GM19240 (cell line): ENCODE results near the gene CACNA1H.
"Not testable (repeated sequence)": the region's sequence is repeated elsewhere in the genome, so short reads cannot be mapped to it uniquely, and the experiment has no call there.

Experiments used
- DNase-seq: peaks from one replicate; pipeline ENCODE4 v3.0.0; 2011; ENCODE audit warnings: low spot score; ENCODE audit not compliant: insufficient read length

Gene CACNA1H

DNA sequence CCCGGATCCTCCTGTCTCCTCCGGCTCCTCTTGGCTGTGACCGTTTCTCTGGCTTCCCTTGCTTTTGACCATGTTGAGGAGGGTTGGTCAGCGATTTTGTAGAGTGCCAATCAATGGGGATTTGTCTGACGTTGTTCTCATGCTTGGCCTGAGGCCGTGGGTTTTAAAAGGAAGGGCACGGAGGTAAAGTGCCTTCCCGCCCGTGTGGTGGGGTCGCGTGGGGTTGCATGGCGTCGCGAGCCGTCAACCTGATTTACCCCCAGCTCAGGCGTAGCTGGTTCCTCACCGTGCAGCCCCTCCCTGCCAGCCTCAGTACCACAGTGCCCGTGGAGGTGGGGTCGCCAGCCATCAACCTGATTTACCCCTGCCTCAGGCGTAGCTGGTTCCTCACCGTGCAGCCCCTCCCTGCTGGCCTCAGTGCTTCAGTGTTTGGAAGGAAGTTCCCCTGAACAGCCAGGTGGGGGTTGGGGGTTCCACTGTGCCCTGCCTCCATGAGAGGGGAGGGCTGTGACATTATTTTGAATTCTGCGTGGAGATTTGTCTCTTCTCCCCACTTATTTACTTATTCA is 92.6 kb downstream of the CACNA1H start:
- no peak for DNase-seq

GRCh38 chr16:1247903-1248537 is 95.1 kb downstream of the CACNA1H start:
- DNase-seq = not testable (repeated sequence)

GRCh38 chr16:1249031-1249755 is 96.3 kb downstream of the CACNA1H start:
- DNase-seq = not testable (repeated sequence)

- DNase-seq = not testable (repeated sequence)
Observed at GRCh38 chr16:1253701-1254364, 100.9 kb downstream of the CACNA1H start.

DNA sequence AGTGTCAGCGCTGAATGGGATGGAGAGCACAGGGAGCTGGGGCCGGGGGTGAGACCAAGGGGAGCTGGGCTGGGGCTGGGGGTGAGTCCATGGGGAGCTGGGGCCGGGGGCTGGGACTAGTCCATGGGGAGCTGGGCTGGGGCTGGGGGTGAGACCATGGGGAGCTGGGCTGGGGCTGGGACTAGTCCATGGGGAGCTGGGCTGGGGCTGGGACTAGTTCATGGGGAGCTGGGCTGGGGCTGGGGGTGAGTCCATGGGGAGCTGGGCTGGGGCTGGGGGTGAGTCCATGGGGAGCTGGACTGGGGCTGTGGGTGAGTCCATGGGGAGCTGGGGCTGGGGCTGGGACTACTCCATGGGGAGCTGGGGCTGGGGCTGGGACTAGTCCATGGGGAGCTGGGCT is 101.9 kb downstream of the CACNA1H start:
- not testable (repeated sequence) for DNase-seq

DNA sequence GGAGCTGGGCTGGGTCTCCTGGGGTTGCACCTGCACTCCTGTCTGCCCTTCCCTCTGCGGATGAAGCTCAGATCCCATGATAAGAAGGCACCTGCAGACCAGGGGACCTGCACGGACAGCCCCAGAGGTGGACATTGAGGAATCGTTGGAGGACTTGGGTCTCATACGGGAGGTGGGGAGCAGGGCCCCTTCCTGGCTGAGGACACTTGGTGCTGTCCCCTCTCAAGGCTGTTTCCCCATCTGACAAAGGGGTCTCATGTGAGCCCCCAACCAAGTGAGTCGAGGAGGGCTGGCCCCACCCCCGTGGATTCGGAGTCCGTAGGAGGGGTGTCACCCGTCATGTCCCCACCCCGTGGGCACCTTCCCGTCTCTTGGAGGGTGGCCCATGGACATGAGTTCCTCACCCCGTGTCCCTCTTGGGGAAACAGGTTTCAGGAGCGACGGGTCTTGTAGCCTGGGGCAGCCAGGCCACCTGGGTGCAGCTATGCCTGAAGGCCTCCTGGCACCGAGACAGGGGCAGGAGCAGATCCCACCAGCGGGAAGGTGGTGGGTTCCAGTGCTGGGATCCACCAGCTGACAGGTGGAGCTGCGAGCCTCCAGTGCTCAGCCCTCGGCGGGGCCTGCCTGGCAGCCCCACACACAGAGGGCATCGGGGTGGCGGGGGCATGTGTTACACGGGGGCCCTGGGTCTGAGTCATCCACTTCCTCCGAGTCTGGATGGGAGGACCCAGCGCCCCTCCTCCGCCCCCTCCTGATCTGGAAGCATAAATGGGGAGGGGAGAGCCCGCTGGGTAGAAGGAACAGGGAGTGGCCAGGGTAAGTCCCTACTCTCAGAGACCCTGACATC is 102.6 kb downstream of the CACNA1H start, which contains the start of gene TPSD1:
TPSD1 (plus strand) TSS at position 794 of the 847 bp plus-strand sequence. CDS start 212 bp downstream, outside the sequence.
- not testable (repeated sequence) for DNase-seq

GRCh38 chr16:1256296-1256873 is 103.5 kb downstream of the CACNA1H start:
- DNase-seq = not testable (repeated sequence)

GRCh38 chr16:1256874-1257322 is 104.0 kb downstream of the CACNA1H start:
- DNase-seq = no peak

DNA sequence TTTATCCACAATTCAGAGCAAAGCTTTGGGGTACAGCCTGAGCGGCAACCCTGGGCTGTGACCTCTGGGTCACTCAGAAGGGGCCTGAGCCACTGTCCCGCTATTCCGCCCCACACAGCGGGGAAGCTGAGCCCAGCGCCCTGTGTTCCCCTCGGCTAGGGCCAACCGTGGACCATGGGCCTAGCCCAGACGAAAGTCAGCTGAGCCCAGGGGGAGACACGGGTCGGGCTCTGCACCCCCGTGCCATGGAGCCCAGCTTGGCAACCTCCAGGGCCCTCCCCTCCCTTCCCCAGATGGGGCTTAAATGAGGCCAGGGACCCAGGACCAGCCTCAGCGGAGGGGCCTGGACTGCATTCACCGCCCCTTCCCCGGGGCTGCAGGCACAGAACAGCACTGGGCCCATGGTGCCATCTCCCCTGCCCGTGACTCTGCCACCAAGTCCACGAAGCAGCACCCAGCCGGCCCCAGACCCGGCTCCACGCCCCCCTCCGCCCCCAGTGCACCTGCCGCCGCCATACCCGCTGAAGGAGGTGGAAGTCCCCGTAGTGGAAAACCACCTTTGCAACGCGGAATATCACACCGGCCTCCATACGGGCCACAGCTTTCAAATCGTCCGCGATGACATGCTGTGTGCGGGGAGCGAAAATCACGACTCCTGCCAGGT is 104.8 kb downstream of the CACNA1H start:
- DNase-seq = no peak

GRCh38 chr16:1258225-1258600 is 105.3 kb downstream of the CACNA1H start:
- no peak for DNase-seq

- DNase-seq = no peak
Observed at GRCh38 chr16:1258906-1259759, 106.2 kb downstream of the CACNA1H start.

DNA sequence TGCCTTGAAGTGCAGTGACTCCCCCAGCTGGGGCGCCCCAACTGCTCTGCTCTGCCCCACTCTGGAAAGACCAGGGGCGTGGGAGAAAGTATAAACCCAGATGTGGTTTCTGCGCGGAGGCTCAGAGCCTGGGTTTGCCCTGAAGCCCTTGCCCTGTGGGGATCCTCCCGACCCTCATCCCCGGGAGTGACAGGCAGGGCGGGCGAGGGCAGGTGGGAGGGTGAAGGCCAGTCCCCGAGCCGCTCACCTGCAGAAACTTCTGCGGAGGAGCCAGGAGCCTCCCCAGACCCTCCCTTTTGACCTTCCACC is 106.8 kb downstream of the CACNA1H start:
- no peak for DNase-seq

GRCh38 chr16:1260101-1260680 is 107.3 kb downstream of the CACNA1H start:
- DNase-seq = no peak

GRCh38 chr16:1261131-1261892 is 108.4 kb downstream of the CACNA1H start:
- no peak for DNase-seq

GRCh38 chr16:1262210-1262845 is 109.4 kb downstream of the CACNA1H start:
- DNase-seq = no peak

GRCh38 chr16:1262846-1263221 is 109.9 kb downstream of the CACNA1H start:
- DNase-seq = no peak

- DNase-seq = no peak
Observed at GRCh38 chr16:1263591-1264344, 110.9 kb downstream of the CACNA1H start.
